Bronchial epithelial cell (primary cell): ENCODE results near the gene NTRK3. TPM values are rescaled to one million over a fixed set of nuclear protein-coding genes. Genes with fewer than 3 reads are reported as not detected.

Experiments
- DNase-seq: peaks from one replicate; pipeline ENCODE4 v3.0.0-alpha.2; 2010; ENCODE audit warnings: low read depth
- FAIRE-seq: peaks from 2 replicates; lab custom pipeline; 2011; peaks lifted over from hg19 to GRCh38; lab: Jason Lieb, UNC
- H3K27me3 ChIP-seq: 2 replicates; pipeline ENCODE4 v1.5.1; 2011; ENCODE audit warnings: low read length; ENCODE audit not compliant: control insufficient read depth, insufficient read depth
- H3K36me3 ChIP-seq: 2 replicates; pipeline ENCODE4 v1.5.1; 2011; ENCODE audit warnings: low read length; ENCODE audit not compliant: control insufficient read depth, insufficient read depth
- H3K4me3 ChIP-seq: 2 replicates; pipeline ENCODE4 v1.5.1; 2011; ENCODE audit warnings: mild to moderate bottlenecking, low read depth, low read length, control low read depth
- CTCF ChIP-seq: IDR thresholded peaks from 2 replicates; pipeline ENCODE4 v1.5.1; 2011; ENCODE audit warnings: mild to moderate bottlenecking, moderate library complexity, low read length, control low read depth, inconsistent platforms; ENCODE audit not compliant: insufficient read depth, severe bottlenecking
- total RNA-seq: library from RNA; depleted of rRNA; stranded (reverse); fragments of >200 nt; gene quantifications from 2 replicates; pipeline ENCODE4 v1.2.1, GENCODE V29; 2014

The NTRK3 gene
- total RNA-seq, 1 donor from 2014 or later = not detected

- H3K4me3 ChIP-seq = no peak overlapping the region
- DNase-seq = no peak
- no peak for TF ChIP-seq CTCF
- no peaks in the 10 kb centered on the region for H3K36me3 ChIP-seq
- no peaks in the 10 kb centered on the region for H3K27me3 ChIP-seq
- no peak for FAIRE-seq
Observed at GRCh38 chr15:88188300-88188699, 68.2 kb downstream of the NTRK3 start.

DNA sequence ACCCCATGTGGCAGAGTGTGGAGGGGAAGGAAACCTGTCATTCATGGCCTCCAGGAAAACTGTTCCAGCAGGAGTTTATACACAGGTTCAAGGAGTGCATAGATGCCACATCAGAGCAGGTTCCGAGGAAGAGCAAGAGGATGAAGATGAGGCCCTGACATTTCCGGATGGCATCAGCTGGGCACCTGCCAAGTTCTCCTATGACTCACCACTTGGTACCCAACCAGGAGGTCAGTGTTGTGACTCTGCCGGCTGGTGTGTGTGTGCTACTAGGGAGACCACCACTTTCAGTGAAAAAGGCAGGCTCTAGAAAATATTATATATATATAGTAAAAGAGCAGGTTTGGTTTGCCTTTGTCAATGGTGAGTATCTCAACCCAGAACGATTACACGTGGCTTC, 69.3 kb downstream of the NTRK3 start:
- H3K27me3 ChIP-seq = no peaks in the 10 kb centered on the region
- no peak overlapping the region for H3K4me3 ChIP-seq
- no peaks in the 10 kb centered on the region for H3K36me3 ChIP-seq
- TF ChIP-seq CTCF = no peak
- DNase-seq (no peak), FAIRE-seq (no peak)

DNA sequence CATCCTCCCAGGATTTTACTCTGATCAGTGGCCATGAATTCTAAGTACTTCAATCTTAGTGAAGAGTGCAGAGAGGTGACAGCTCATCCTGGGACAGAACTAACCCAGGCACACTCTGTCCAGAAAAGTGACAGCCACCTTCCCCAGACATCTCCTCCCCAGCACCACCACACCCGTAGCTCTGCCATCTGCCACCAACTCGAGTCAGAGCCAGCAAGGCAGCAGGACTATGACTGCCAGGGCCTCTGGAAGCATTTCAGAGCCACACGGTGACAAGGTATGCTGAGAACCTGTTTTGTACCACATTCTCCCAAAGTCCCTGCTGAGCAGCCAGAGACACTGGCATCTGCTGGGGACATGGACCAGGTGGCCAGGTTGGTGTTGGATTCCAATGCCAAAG, 71.0 kb downstream of the NTRK3 start:
- H3K36me3 ChIP-seq = no peaks in the 10 kb centered on the region
- H3K27me3 ChIP-seq = no peaks in the 10 kb centered on the region
- DNase-seq (no peak), FAIRE-seq (no peak)
- no peak for TF ChIP-seq CTCF
- H3K4me3 ChIP-seq = no peak overlapping the region

DNA sequence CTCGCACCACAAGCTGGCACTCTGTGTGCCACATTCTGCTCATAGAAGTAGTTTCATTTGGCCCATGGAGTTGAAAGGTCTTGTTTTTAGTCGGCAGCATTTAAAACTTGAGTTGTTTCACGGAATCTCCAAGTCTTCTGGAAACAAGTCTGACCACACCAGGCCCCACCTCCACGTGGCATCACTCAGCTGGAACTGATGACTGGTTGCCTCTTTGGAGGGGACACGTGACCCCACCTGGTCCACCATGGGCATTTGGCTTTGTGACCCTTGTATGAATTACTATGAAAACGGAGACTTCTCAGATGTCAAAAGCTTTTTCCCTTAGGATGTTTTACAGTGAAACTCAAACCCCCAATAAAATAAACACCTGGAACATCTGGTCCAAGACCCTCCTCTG, 74.9 kb downstream of the NTRK3 start:
- no peak for FAIRE-seq
- Histone ChIP-seq H3K36me3 (no peaks in the 10 kb centered on the region), H3K4me3 (no peak overlapping the region), H3K27me3 (no peaks in the 10 kb centered on the region)
- TF ChIP-seq CTCF = no peak
- no peak for DNase-seq

- FAIRE-seq (no peak), DNase-seq (no peak)
- no peak for TF ChIP-seq CTCF
Observed at GRCh38 chr15:88179562-88179961, 77.0 kb downstream of the NTRK3 start.

DNA sequence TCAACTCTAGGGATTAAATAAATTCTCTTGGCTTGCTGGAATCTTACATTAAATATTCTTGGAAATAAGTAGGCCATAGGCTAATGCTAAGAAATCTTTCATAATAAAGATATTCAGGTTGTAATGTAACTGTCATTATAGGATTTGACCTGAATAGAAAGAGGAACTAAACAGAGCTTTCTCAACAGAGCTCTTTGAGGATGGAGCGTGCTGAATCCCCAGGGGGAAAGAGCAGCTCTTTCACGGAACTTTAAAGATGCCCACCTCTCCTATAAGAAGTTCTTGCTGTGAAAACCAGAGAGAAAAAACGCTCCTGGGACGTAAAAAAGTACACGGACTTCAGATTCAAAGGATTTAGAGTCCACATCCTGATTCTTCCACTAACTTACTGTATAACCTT, 77.9 kb downstream of the NTRK3 start:
- H3K27me3 ChIP-seq = no peaks in the 10 kb centered on the region
- no peak for FAIRE-seq
- TF ChIP-seq CTCF = no peak
- H3K4me3 ChIP-seq = no peak overlapping the region
- H3K36me3 ChIP-seq = no peaks in the 10 kb centered on the region
- no peak for DNase-seq

More at GRCh38 chr15:88179562-88179961, 77.0 kb downstream of the NTRK3 start:
- H3K36me3 ChIP-seq = no peaks in the 10 kb centered on the region
- no peaks in the 10 kb centered on the region for H3K27me3 ChIP-seq
- H3K4me3 ChIP-seq = no peak overlapping the region
